BJ (cell line): ENCODE measurements around the gene RABEPK. TPM values are rescaled to one million over a fixed set of nuclear protein-coding genes. Genes with fewer than 3 reads are reported as not detected.

ENCODE experiments used
- CTCF ChIA-PET: fragments of 350-600 bp; formaldehyde crosslinking; extraction: SDS; loops from one replicate; lab custom pipeline; 2021; ENCODE audit warnings: antibody characterized with exemption, inconsistent platforms; lab: Yijun Ruan, JAX
- POLR2A ChIA-PET: fragments of 300-600 bp; sonication (Branson Sonifier 250); formaldehyde crosslinking; extraction: SDS; loops from one replicate; lab custom pipeline; 2021; ENCODE audit warnings: antibody characterized with exemption; lab: Charles Lee
- DNase-seq: peaks from one replicate; pipeline ENCODE4 v3.0.0-alpha.2; 2011; ENCODE audit warnings: low read depth
- H3K27me3 ChIP-seq: 2 replicates; pipeline ENCODE4 v1.6.0; 2011; ENCODE audit warnings: low read length; ENCODE audit not compliant: control insufficient read depth, insufficient read depth
- H3K36me3 ChIP-seq: 2 replicates; pipeline ENCODE4 v1.5.1; 2011; ENCODE audit warnings: low read length; ENCODE audit not compliant: control insufficient read depth, insufficient read depth
- H3K4me3 ChIP-seq: 2 replicates; pipeline ENCODE4 v1.5.1; 2011; ENCODE audit warnings: low read depth, mild to moderate bottlenecking, control low read depth, low read length
- CTCF ChIP-seq: IDR thresholded peaks from 2 replicates; pipeline ENCODE4 v1.5.1; 2011; ENCODE audit warnings: low read depth, mild to moderate bottlenecking, control low read depth, inconsistent platforms, low read length, moderate library complexity; ENCODE audit not compliant: insufficient read depth
- polyA plus RNA-seq: library from polyadenylated mRNA; depleted of rRNA; stranded (reverse); fragments of >200 nt; gene quantifications from 2 replicates; pipeline ENCODE4 v1.2.3, GENCODE V29; 2011; rRNA removed
- small RNA-seq: library from RNA; depleted of rRNA; stranded (forward); fragments of <200 nt; gene quantifications from one replicate; pipeline ENCODE3, GENCODE V24; 2012; ENCODE audit warnings: low replicate concordance, low read depth; ENCODE audit not compliant: insufficient read length

The RABEPK gene
- polyA plus RNA-seq, 1 experiment, result 53.6 TPM

GRCh38 chr9:125272697-125273096, 72.4 kb downstream of the RABEPK start:
- POLR2A ChIA-PET, result interaction anchor here (0.9 kb wide), 1 partner anchor 115 kb away, joined by 3 read pairs; no protein-coding TSS in a partner anchor
- H3K4me3 ChIP-seq, result no peak overlapping the region
- no peaks in the 10 kb centered on the region for H3K27me3 ChIP-seq
- CTCF ChIA-PET, result interaction anchor here (1.1 to 1.4 kb wide), 3 partner anchors 9 to 25 kb away, joined by 3 to 4 read pairs (median 4); no protein-coding TSS in a partner anchor
- no peak for TF ChIP-seq CTCF
- H3K36me3 ChIP-seq, result no peaks in the 10 kb centered on the region
- DNase-seq, result no peak

GRCh38 chr9:125276771-125277170, 76.4 kb downstream of the RABEPK start:
- Histone ChIP-seq H3K27me3 (no peaks in the 10 kb centered on the region), H3K4me3 (no peak overlapping the region), H3K36me3 (no peaks in the 10 kb centered on the region; the same call in 1 of the 2 replicates)
- ChIA-PET CTCF (interaction anchor here (1.2 kb wide), 1 partner anchor 10 kb away, joined by 3 read pairs; no protein-coding TSS in a partner anchor), POLR2A (no interaction called here)
- no peak for DNase-seq
- TF ChIP-seq CTCF, result no peak

- POLR2A ChIA-PET, result no interaction called here
- no peak for TF ChIP-seq CTCF
- no peaks in the 10 kb centered on the region for H3K27me3 ChIP-seq
- no peaks in the 10 kb centered on the region; the same call in 1 of the 2 replicates for H3K36me3 ChIP-seq
- no peak overlapping the region for H3K4me3 ChIP-seq
- DNase-seq, result no peak
- CTCF ChIA-PET, result interaction anchor here (1.2 kb wide), 1 partner anchor 10 kb away, joined by 3 read pairs; no protein-coding TSS in a partner anchor
These were observed 77.1 kb downstream of the RABEPK start for GRCh38 chr9:125277411-125277810.

- DNase-seq, result no peak
- TF ChIP-seq CTCF, result no peak
- Histone ChIP-seq H3K27me3 (no peaks in the 10 kb centered on the region), H3K4me3 (no peak overlapping the region), H3K36me3 (no peaks in the 10 kb centered on the region; the same call in 1 of the 2 replicates)
- ChIA-PET CTCF (interaction anchor here (1.1 to 1.2 kb wide), 2 partner anchors 24 kb away, joined by 3 read pairs; no protein-coding TSS in a partner anchor), POLR2A (no interaction called here)
These were observed 80.6 kb downstream of the RABEPK start for GRCh38 chr9:125280945-125281344.

Small RNA genes within 50 kb of the gene (small RNA-seq; reads per million reads assigned to genes)
- gene AL354710.1, result not detected

Other genes with a start within 250 kb of the RABEPK start
- gene SCAI, start 57.0 kb upstream of the RABEPK start, polyA plus RNA-seq, result 2.0 and 4.4 TPM in 2 replicates
- gene PPP6C, start 10.7 kb upstream of the RABEPK start, polyA plus RNA-seq, result 7.7 and 19.5 TPM in 2 replicates
- gene HSPA5, start 40.8 kb downstream of the RABEPK start, polyA plus RNA-seq, result 215 and 305 TPM in 2 replicates
- 11.6 and 15.8 TPM in 2 replicates for gene GAPVD1, start 61.3 kb downstream of the RABEPK start, polyA plus RNA-seq